ENCODE data around the gene CACNA1B.

DNA sequence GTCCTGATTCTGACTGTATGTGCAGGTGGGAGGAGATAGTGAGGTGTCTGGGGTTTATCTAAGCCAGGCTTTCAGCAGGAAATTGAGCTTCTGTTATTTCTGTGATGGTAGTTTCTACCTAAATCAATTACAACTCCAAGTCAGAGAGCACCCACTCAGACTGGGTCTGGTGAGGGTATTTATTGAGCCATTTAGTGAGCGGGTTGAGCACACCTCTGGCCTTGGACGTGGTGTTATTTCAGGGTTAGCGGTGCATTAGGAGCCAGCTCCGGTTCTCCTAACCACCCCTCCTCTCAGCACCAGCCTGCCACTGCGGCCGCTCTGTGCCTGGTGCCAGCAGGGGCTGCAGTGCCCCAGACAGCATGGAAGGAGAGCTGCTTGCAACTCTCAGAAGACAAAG, 238.9 kb downstream of the CACNA1B start:
- TF ChIP-seq, protein P1, sequence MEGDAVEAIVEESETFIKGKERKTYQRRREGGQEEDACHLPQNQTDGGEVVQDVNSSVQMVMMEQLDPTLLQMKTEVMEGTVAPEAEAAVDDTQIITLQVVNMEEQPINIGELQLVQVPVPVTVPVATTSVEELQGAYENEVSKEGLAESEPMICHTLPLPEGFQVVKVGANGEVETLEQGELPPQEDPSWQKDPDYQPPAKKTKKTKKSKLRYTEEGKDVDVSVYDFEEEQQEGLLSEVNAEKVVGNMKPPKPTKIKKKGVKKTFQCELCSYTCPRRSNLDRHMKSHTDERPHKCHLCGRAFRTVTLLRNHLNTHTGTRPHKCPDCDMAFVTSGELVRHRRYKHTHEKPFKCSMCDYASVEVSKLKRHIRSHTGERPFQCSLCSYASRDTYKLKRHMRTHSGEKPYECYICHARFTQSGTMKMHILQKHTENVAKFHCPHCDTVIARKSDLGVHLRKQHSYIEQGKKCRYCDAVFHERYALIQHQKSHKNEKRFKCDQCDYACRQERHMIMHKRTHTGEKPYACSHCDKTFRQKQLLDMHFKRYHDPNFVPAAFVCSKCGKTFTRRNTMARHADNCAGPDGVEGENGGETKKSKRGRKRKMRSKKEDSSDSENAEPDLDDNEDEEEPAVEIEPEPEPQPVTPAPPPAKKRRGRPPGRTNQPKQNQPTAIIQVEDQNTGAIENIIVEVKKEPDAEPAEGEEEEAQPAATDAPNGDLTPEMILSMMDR (conservative IDR thresholded peaks at IDR 0.05 in 1 of 2, IDR thresholded peaks at IDR 0.05 in 1 of 2; ENCODE audit: low read depth in 1 of 2, low read length in 2 of 2) = no peak
- TF ChIP-seq EZH2 (IDR thresholded peaks at IDR 0.05; ENCODE audit: low read length, missing control alignments) = no peak

Data from fibroblast of lung (primary cell).